ENCODE measurements around the gene MED8. TPM values are rescaled to one million over a fixed set of nuclear protein-coding genes. Genes with fewer than 3 reads are reported as not detected.
"Not testable (repeated sequence)": the region's sequence is repeated elsewhere in the genome, so short reads cannot be mapped to it uniquely, and the experiment has no call there.

MED8 gene
- total RNA-seq, 1 experiment from 2014 or later: 31.1 TPM

- no TSS peak for BruUV-seq (replicated peaks)
- TF ChIP-seq CTCF (IDR thresholded peaks at IDR 0.05; ENCODE audit: unreplicated experiment): no peak
- no peaks in the 10 kb centered on the region for H3K9me3 Mint-ChIP-seq (ENCODE audit: low read depth, unreplicated experiment)
- intact Hi-C loops (cut with micrococcal nuclease; ENCODE audit: unreplicated experiment): no loop called here
- no peak overlapping the region for H3K4me3 Mint-ChIP-seq (ENCODE audit: low read depth, unreplicated experiment)
- no peaks in the 10 kb centered on the region for H3K4me1 Mint-ChIP-seq (ENCODE audit: low read depth, unreplicated experiment)
- H3K27ac Mint-ChIP-seq (ENCODE audit: unreplicated experiment): no peak overlapping the region
- CTCF ChIA-PET: no interaction called here
- no peaks in the 10 kb centered on the region for H3K27me3 Mint-ChIP-seq (ENCODE audit: unreplicated experiment)
- peaks cover 38% of the 10 kb centered on the region for H3K36me3 Mint-ChIP-seq (ENCODE audit: insufficient read depth, unreplicated experiment)
- DNase-seq: no peak
Measured at GRCh38 chr1:43404353-43404752, 14.8 kb upstream of the MED8 start.

- no peak for TF ChIP-seq CTCF (IDR thresholded peaks at IDR 0.05; ENCODE audit: unreplicated experiment)
- no peak for DNase-seq
- no TSS peak for BruUV-seq (replicated peaks)
- Mint-ChIP-seq H3K9me3 (ENCODE audit: low read depth, unreplicated experiment) (no peaks in the 10 kb centered on the region), H3K4me3 (ENCODE audit: low read depth, unreplicated experiment) (no peak overlapping the region), H3K4me1 (ENCODE audit: low read depth, unreplicated experiment) (no peaks in the 10 kb centered on the region), H3K27ac (ENCODE audit: unreplicated experiment) (no peak overlapping the region), H3K27me3 (ENCODE audit: unreplicated experiment) (no peaks in the 10 kb centered on the region), H3K36me3 (ENCODE audit: insufficient read depth, unreplicated experiment) (peaks cover 23% of the 10 kb centered on the region)
- intact Hi-C loops (cut with micrococcal nuclease; ENCODE audit: unreplicated experiment): no loop called here
- CTCF ChIA-PET: no interaction called here
Measured at GRCh38 chr1:43402089-43402865, 12.7 kb upstream of the MED8 start.

GRCh38 chr1:43400441-43400840 lies 10.8 kb upstream of the MED8 start:
- H3K27me3 Mint-ChIP-seq (ENCODE audit: unreplicated experiment); CTCF ChIA-PET: not testable (repeated sequence)
- H3K36me3 Mint-ChIP-seq (ENCODE audit: insufficient read depth, unreplicated experiment): peaks cover 11% of the 10 kb centered on the region

GRCh38 chr1:43398227-43398626 lies 8.6 kb upstream of the MED8 start:
- no TSS peak for BruUV-seq (replicated peaks)
- Mint-ChIP-seq H3K27me3 (ENCODE audit: unreplicated experiment) (no peaks in the 10 kb centered on the region), H3K4me3 (ENCODE audit: low read depth, unreplicated experiment) (no peak overlapping the region), H3K27ac (ENCODE audit: unreplicated experiment) (no peak overlapping the region), H3K36me3 (ENCODE audit: insufficient read depth, unreplicated experiment) (peaks cover 3% of the 10 kb centered on the region), H3K9me3 (ENCODE audit: low read depth, unreplicated experiment) (no peaks in the 10 kb centered on the region), H3K4me1 (ENCODE audit: low read depth, unreplicated experiment) (no peaks in the 10 kb centered on the region)
- intact Hi-C loops (cut with micrococcal nuclease; ENCODE audit: unreplicated experiment): no loop called here
- no peak for DNase-seq
- CTCF ChIA-PET: no interaction called here
- no peak for TF ChIP-seq CTCF (IDR thresholded peaks at IDR 0.05; ENCODE audit: unreplicated experiment)

More at GRCh38 chr1:43400441-43400840, 10.8 kb upstream of the MED8 start:
- H3K9me3 Mint-ChIP-seq (ENCODE audit: low read depth, unreplicated experiment); intact Hi-C loops (cut with micrococcal nuclease; ENCODE audit: unreplicated experiment); H3K4me3 Mint-ChIP-seq (ENCODE audit: low read depth, unreplicated experiment); DNase-seq; H3K27ac Mint-ChIP-seq (ENCODE audit: unreplicated experiment); H3K4me1 Mint-ChIP-seq (ENCODE audit: low read depth, unreplicated experiment); BruUV-seq (replicated peaks): not testable (repeated sequence)

- no peak for DNase-seq
- Mint-ChIP-seq H3K27ac (ENCODE audit: unreplicated experiment) (no peak overlapping the region), H3K4me1 (ENCODE audit: low read depth, unreplicated experiment) (no peaks in the 10 kb centered on the region), H3K36me3 (ENCODE audit: insufficient read depth, unreplicated experiment) (no peaks in the 10 kb centered on the region), H3K9me3 (ENCODE audit: low read depth, unreplicated experiment) (no peaks in the 10 kb centered on the region), H3K4me3 (ENCODE audit: low read depth, unreplicated experiment) (no peak overlapping the region), H3K27me3 (ENCODE audit: unreplicated experiment) (no peaks in the 10 kb centered on the region)
- CTCF ChIA-PET: no interaction called here
- TF ChIP-seq CTCF (IDR thresholded peaks at IDR 0.05; ENCODE audit: unreplicated experiment): no peak
- intact Hi-C loops (cut with micrococcal nuclease; ENCODE audit: unreplicated experiment): no loop called here
- no TSS peak for BruUV-seq (replicated peaks)
Measured at GRCh38 chr1:43396059-43396458, 6.5 kb upstream of the MED8 start.
